Smooth muscle cell (in vitro differentiated cells): Measurements from ENCODE around the gene ZNF836. TPM values are rescaled to one million over a fixed set of nuclear protein-coding genes. Genes with fewer than 3 reads are reported as not detected.

ENCODE experiments used
- DNase-seq: peaks from one replicate; lab custom pipeline; 2025; ENCODE audit not compliant: unreplicated experiment; lab: John Stamatoyannopoulos, UW
- H2AFZ ChIP-seq: fragments of 200-600 bp; sonication (generic); 2 replicates; pipeline ENCODE4 v1.6.0; 2016; ENCODE audit warnings: antibody characterized with exemption, low read depth, mild to moderate bottlenecking
- H3F3A ChIP-seq: fragments of 200-600 bp; sonication (generic); 2 replicates; pipeline ENCODE4 v1.6.0; 2017; ENCODE audit warnings: antibody characterized with exemption, low read depth
- H3K27ac ChIP-seq: fragments of 200-600 bp; sonication (generic); 2 replicates; pipeline ENCODE4 v1.5.1; 2016; ENCODE audit warnings: low read depth, mild to moderate bottlenecking
- H3K27me3 ChIP-seq: fragments of 200-600 bp; sonication (generic); 2 replicates; pipeline ENCODE4 v1.6.1; 2016; ENCODE audit warnings: low read depth, mild to moderate bottlenecking
- H3K36me3 ChIP-seq: fragments of 200-600 bp; sonication (generic); 2 replicates; pipeline ENCODE4 v1.5.1; 2016; ENCODE audit warnings: low read depth
- H3K4me1 ChIP-seq: fragments of 200-600 bp; sonication (generic); 2 replicates; pipeline ENCODE4 v1.5.1; 2016; ENCODE audit warnings: low read depth
- H3K4me2 ChIP-seq: fragments of 200-600 bp; sonication (generic); 2 replicates; pipeline ENCODE4 v1.6.0; 2016; ENCODE audit warnings: mild to moderate bottlenecking
- H3K4me3 ChIP-seq: fragments of 200-600 bp; sonication (generic); 2 replicates; pipeline ENCODE4 v1.5.1; 2016; ENCODE audit warnings: mild to moderate bottlenecking
- H3K79me2 ChIP-seq: fragments of 200-600 bp; sonication (generic); 2 replicates; pipeline ENCODE4 v1.6.0; 2016; ENCODE audit warnings: low read depth, mild to moderate bottlenecking
- H3K9ac ChIP-seq: fragments of 200-600 bp; sonication (generic); 2 replicates; pipeline ENCODE4 v1.6.0; 2016; ENCODE audit warnings: low read depth
- H3K9me3 ChIP-seq: fragments of 200-600 bp; sonication (generic); replicated peaks from 2 replicates; pipeline ENCODE4 v1.5.1; 2016; ENCODE audit warnings: low read depth
- H4K20me1 ChIP-seq: fragments of 200-600 bp; sonication (generic); 2 replicates; pipeline ENCODE4 v1.6.0; 2016; ENCODE audit warnings: low read depth
- WGBS: methylation state at CpG from one replicate; pipeline ENCODE4 v1.1.7; 2016; ENCODE audit warnings: low lambda C conversion rate; 5-methylcytosine and 5-hydroxymethylcytosine counted together
- polyA plus RNA-seq: library from polyadenylated mRNA; unstranded; fragments of >200 nt; fragmentation: Nextera tagmentation; extraction: Ambion mirVana; gene quantifications from 2 replicates; pipeline ENCODE4 v1.2.1, GENCODE V29; 2016
- total RNA-seq: library from RNA; depleted of rRNA; stranded (reverse); fragments of >200 nt; gene quantifications from 2 replicates; pipeline ENCODE4 v1.2.3, GENCODE V29; 2014
- TF ChIP-seq, protein P1 (sequence below): fragments of 200-600 bp; sonication (generic); IDR thresholded peaks from 2 replicates; pipeline ENCODE4 v1.5.1; 2017; ENCODE audit warnings: borderline replicate concordance, mild to moderate bottlenecking, antibody characterized with exemption; ENCODE audit not compliant: insufficient read depth, poor library complexity, severe bottlenecking

The ZNF836 gene
- total and polyA plus RNA-seq, 2 experiments from 2014 or later, result 3.3 to 5.7 TPM

- no peak for DNase-seq
- TF ChIP-seq, protein P1, sequence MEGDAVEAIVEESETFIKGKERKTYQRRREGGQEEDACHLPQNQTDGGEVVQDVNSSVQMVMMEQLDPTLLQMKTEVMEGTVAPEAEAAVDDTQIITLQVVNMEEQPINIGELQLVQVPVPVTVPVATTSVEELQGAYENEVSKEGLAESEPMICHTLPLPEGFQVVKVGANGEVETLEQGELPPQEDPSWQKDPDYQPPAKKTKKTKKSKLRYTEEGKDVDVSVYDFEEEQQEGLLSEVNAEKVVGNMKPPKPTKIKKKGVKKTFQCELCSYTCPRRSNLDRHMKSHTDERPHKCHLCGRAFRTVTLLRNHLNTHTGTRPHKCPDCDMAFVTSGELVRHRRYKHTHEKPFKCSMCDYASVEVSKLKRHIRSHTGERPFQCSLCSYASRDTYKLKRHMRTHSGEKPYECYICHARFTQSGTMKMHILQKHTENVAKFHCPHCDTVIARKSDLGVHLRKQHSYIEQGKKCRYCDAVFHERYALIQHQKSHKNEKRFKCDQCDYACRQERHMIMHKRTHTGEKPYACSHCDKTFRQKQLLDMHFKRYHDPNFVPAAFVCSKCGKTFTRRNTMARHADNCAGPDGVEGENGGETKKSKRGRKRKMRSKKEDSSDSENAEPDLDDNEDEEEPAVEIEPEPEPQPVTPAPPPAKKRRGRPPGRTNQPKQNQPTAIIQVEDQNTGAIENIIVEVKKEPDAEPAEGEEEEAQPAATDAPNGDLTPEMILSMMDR, result no peak
- no peaks in the 10 kb centered on the region for H3K36me3 ChIP-seq
- no peaks in the 10 kb centered on the region for H3K27me3 ChIP-seq
- H4K20me1 ChIP-seq, result no peaks in the 10 kb centered on the region
- H3K4me3 ChIP-seq, result no peak overlapping the region
- no peaks in the 10 kb centered on the region for H3K4me1 ChIP-seq
- H3K27ac ChIP-seq, result no peak overlapping the region
- H3K79me2 ChIP-seq, result no peaks in the 10 kb centered on the region
- WGBS, result 69% methylated on average over 10 of the region's 10 CpGs
- H2AFZ ChIP-seq, result no peak overlapping the region
- no peak overlapping the region for H3K4me2 ChIP-seq
- no peak overlapping the region for H3K9ac ChIP-seq
- no peaks in the 10 kb centered on the region for H3F3A ChIP-seq
- no peaks in the 10 kb centered on the region for H3K9me3 ChIP-seq
Observed at GRCh38 chr19:52176574-52176973, 5.2 kb upstream of the ZNF836 start.

DNA sequence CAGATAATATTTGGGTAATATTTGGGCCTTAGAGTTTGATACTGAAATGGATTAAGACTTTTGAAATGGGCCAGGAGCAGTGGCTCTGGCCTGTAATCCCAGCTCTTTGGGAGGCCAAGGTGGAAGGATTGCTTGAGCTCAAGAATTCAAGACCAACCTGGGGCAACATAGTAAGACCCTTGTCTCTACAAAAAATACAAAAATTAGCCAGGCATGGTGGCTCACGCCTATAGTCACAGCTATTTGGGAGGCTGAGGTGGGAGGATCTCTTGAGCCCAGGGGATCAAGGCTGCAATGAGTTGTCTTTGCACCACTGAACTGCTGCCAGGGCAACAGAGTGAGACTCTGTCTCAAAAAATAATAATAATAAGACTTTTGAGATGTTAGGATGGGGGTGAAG, 926 bp upstream of the ZNF836 start:
- WGBS, result 91% methylated on average over 1 of the region's 1 CpG
- TF ChIP-seq, protein P1, result no peak
- H2AFZ ChIP-seq, result peak overlapping the region; percentile 97
- no peak overlapping the region for H3K4me2 ChIP-seq
- no peak for DNase-seq
- H3K4me1 ChIP-seq, result no peaks in the 10 kb centered on the region
- H4K20me1 ChIP-seq, result no peaks in the 10 kb centered on the region
- H3F3A ChIP-seq, result peaks cover 4% of the 10 kb centered on the region
- H3K79me2 ChIP-seq, result peaks cover 6% of the 10 kb centered on the region
- H3K27me3 ChIP-seq, result no peaks in the 10 kb centered on the region
- H3K36me3 ChIP-seq, result peaks cover 12% of the 10 kb centered on the region
- H3K9ac ChIP-seq, result no peak overlapping the region
- H3K27ac ChIP-seq, result no peak overlapping the region
- H3K9me3 ChIP-seq, result no peaks in the 10 kb centered on the region
- peak overlapping the region; percentile 82 for H3K4me3 ChIP-seq

DNA sequence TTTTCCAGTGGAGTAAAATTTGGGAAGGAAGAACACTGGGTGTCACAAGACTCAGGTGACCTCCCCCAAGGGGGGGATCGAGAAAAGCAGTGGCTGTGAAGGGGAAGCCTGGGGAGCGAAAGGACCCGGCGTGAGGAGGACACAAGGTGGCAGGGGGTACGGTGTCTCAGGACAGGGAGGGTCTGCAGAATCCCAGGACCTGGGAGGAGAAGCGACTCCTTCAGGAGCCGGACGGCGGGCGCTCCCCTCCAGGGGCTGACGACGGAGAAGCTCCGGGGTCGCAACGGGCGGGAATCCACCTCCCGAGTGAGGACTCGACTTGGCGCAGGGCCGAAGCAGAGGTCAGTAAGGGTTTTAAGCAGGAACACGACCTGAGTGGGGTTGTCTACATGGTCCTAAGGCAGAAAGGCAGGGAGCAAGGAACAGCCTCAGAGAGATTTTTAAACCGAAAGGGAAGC, 529 bp downstream of the ZNF836 start:
- Histone ChIP-seq H3K27ac (no peak overlapping the region), H2AFZ (peak overlapping the region; percentile 97), H3K9me3 (no peaks in the 10 kb centered on the region), H3K36me3 (peaks cover 12% of the 10 kb centered on the region), H4K20me1 (no peaks in the 10 kb centered on the region), H3K79me2 (peaks cover 6% of the 10 kb centered on the region), H3K27me3 (no peaks in the 10 kb centered on the region), H3K9ac (peak overlapping the region; percentile 75), H3K4me1 (no peaks in the 10 kb centered on the region), H3K4me3 (peak overlapping the region; percentile 82), H3K4me2 (peak overlapping the region; percentile 100), H3F3A (peaks cover 4% of the 10 kb centered on the region)
- TF ChIP-seq, protein P1, result no peak
- DNase-seq, result peak; percentile 5
- 3% methylated on average over 21 of the region's 22 CpGs for WGBS

- no peaks in the 10 kb centered on the region for H3K4me1 ChIP-seq
- peaks cover 6% of the 10 kb centered on the region for H3K79me2 ChIP-seq
- 15% methylated on average over 5 of the region's 5 CpGs for WGBS
- peak overlapping the region; percentile 100 for H3K4me2 ChIP-seq
- no peak for DNase-seq
- TF ChIP-seq, protein P1, result no peak
- no peaks in the 10 kb centered on the region for H3K27me3 ChIP-seq
- H2AFZ ChIP-seq, result peak overlapping the region; percentile 97
- H3F3A ChIP-seq, result peaks cover 4% of the 10 kb centered on the region
- H3K27ac ChIP-seq, result no peak overlapping the region
- peak overlapping the region; percentile 82 for H3K4me3 ChIP-seq
- H3K36me3 ChIP-seq, result peaks cover 14% of the 10 kb centered on the region
- H4K20me1 ChIP-seq, result no peaks in the 10 kb centered on the region
- no peaks in the 10 kb centered on the region for H3K9me3 ChIP-seq
- H3K9ac ChIP-seq, result peak overlapping the region; percentile 75
Observed at GRCh38 chr19:52170304-52170703, 1.1 kb downstream of the ZNF836 start.
